ENCODE results near the gene CCN6.

- TF ChIP-seq, protein P1, sequence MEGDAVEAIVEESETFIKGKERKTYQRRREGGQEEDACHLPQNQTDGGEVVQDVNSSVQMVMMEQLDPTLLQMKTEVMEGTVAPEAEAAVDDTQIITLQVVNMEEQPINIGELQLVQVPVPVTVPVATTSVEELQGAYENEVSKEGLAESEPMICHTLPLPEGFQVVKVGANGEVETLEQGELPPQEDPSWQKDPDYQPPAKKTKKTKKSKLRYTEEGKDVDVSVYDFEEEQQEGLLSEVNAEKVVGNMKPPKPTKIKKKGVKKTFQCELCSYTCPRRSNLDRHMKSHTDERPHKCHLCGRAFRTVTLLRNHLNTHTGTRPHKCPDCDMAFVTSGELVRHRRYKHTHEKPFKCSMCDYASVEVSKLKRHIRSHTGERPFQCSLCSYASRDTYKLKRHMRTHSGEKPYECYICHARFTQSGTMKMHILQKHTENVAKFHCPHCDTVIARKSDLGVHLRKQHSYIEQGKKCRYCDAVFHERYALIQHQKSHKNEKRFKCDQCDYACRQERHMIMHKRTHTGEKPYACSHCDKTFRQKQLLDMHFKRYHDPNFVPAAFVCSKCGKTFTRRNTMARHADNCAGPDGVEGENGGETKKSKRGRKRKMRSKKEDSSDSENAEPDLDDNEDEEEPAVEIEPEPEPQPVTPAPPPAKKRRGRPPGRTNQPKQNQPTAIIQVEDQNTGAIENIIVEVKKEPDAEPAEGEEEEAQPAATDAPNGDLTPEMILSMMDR (IDR thresholded peaks at IDR 0.05; ENCODE audit: low read length) = no peak
- TF ChIP-seq EZH2 (optimal IDR thresholded peaks at IDR 0.05; ENCODE audit: low read depth, low read length) = no peak
- TF ChIP-seq EZH2phosphoT487 (IDR thresholded peaks at IDR 0.05; ENCODE audit: low read length) = no peak
Measured at GRCh38 chr6:112030206-112030960, 23.5 kb upstream of the CCN6 start.

Data from MM.1S (cell line).